GM19463 (cell line): ENCODE measurements around the gene NOMO2.
A peak's percentile ranks its signal among the peaks of the same experiment; 100 is the strongest.
"Not testable (repeated sequence)": the region's sequence is repeated elsewhere in the genome, so short reads cannot be mapped to it uniquely, and the experiment has no call there.

ENCODE experiments used
- ATAC-seq: cut with Tn5 transposase; IDR thresholded peaks from one replicate; pipeline ENCODE4 v1.9.1; 2021; ENCODE audit warnings: mild to moderate bottlenecking, moderate library complexity; ENCODE audit not compliant: unreplicated experiment

NOMO2 gene

DNA sequence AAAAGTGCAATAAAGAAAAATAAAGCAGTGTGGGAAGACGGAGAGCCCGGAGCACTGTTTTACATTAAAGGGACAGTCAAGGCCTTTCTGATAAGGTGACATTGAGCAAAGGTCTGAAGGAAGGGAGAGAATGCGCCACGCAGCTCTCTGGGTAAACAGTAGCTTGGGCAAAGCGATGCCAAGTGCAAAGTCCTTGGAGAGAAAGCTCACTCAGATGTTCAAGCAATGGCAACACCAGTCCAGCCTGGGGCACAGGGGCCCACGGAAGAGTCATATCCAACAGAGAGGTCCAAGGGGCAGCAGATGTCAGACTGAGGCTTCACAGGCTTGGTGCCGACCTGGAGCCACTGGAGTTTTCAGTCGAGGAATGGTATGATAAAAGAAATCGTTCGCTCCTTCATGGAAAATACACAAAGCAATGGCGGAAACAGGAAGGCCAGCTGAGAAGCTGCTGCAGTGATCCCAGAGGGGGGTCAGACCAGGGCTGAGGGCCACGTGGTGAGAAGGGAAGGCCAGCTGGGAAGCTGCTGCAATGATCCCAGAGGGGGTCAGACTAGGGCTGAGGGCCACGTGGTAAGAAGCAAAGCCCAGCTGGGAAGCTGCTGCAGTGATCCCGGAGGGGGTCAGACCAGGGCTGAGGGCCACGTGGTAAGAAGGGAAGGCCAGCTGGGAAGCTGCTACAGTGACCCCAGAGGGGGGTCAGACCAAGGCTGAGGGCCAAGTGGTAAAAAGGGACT lies 40.3 kb downstream of the NOMO2 start:
- not testable (repeated sequence) for ATAC-seq

GRCh38 chr16:18518536-18519283 lies 43.2 kb downstream of the NOMO2 start:
- not testable (repeated sequence) for ATAC-seq

DNA sequence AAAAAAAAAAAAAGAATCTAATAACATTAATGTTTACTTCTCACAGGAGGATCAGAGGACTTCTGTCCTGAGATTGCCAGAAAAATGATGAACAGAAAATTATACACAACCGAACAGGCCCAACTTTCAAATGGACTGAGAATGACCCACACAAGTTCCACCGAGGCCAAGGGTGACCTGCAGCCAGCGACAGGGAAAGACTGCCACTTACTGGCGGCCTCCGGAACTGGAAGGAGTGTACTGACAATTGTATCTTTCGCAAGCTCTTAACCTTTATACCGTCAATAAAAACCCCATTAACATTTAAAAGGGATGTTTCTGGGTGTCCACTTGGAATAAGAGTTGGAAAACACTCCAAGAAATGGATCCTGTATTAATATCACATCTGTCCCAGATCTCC lies 63.5 kb downstream of the NOMO2 start:
- ATAC-seq, result not testable (repeated sequence)

DNA sequence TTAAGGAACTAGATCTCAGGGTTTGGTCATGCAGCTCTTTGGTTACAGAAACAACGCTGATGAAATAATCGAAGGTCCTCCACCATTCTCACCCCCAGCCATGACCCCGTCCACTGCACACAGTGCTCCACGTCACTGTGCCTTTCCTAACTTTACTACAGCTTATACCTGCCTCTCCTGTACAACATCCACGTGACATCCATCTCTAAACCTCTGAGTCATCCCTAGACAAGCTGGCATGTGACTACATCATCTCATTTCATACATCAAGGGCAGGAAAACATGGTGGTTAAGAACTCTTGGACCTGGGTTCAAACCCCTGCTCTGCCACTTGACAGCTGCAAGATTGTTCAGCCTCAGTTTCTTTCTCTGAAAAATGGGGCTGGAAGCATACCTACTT lies 64.9 kb downstream of the NOMO2 start:
- ATAC-seq, result not testable (repeated sequence)

GRCh38 chr16:18492118-18492897 lies 69.6 kb downstream of the NOMO2 start:
- not testable (repeated sequence) for ATAC-seq

- not testable (repeated sequence) for ATAC-seq
Observed at GRCh38 chr16:18436025-18436424, 125.9 kb downstream of the NOMO2 start.

DNA sequence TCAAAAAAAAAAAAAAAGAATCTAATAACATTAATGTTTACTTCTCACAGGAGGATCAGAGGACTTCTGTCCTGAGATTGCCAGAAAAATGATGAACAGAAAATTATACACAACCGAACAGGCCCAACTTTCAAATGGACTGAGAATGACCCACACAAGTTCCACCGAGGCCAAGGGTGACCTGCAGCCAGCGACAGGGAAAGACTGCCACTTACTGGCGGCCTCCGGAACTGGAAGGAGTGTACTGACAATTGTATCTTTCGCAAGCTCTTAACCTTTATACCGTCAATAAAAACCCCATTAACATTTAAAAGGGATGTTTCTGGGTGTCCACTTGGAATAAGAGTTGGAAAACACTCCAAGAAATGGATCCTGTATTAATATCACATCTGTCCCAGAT lies 146.1 kb downstream of the NOMO2 start:
- not testable (repeated sequence) for ATAC-seq

GRCh38 chr16:18409532-18410293 lies 152.2 kb downstream of the NOMO2 start:
- not testable (repeated sequence) for ATAC-seq

DNA sequence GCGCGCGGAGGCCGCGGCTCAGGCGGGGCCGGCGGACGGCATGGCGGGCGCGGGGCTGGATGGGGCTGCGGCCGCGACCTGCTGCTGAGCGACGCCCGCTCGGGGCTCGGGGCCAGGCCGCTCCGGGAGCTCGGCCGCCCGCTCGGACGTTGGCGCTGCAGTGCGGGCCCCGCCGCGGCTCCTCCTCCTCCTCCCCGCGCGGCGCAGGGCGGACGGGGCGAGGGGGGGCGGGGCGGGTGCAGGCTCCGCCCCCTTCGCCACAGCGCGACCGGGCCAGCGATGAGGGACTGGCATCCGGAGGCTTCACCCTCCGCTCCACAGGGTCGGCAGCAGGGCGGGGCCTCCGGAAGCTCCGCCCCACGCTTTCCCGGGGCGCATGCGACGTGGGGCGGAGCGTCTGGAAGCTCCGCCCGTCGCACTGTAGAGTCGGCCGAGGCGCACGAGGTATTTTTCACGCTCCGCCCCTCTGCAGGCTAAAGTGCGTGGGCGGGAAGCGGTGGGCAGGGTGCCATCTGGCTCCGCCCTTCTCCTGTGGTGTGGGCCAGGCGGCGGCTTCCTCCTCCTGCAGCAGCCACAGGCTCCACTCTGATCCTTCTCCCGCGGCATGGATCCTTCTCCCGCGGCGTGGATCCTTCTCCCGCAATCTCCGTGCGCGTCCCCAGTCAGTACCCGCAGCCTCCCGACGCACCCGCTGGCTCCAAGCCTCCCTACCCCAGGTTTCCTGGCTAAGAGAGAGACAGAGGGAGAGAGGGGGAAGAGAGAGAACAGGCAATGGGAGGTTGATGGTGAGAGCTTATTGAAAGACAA lies 159.8 kb downstream of the NOMO2 start:
- peak; percentile 47 for ATAC-seq

- not testable (repeated sequence) for ATAC-seq
Observed at GRCh38 chr16:18401159-18401558, 160.7 kb downstream of the NOMO2 start.

- ATAC-seq, result not testable (repeated sequence)
Observed at GRCh38 chr16:18394363-18394762, 167.5 kb downstream of the NOMO2 start.

DNA sequence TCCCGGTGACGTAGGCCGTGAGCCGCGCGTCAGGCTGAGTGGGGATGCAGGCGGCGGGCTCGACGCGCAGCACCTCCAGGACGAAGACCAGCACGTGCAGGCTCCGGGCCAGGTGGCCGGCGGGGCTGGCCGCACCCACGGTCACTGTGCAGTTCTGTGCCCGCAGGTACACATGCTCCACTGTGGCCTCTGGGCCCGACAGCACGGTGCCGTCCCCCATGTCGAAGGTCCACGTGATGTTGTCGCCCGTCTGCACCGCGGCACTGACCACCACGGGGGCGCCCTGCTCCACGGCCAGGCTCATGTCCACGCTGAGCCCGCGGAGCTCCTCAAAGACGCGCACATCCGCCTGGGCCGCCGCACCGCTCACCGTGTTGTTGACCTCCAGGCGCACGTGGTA lies 174.1 kb downstream of the NOMO2 start:
- ATAC-seq, result not testable (repeated sequence)

- not testable (repeated sequence) for ATAC-seq
Observed at GRCh38 chr16:18386517-18386916, 175.4 kb downstream of the NOMO2 start.

- not testable (repeated sequence) for ATAC-seq
Observed at GRCh38 chr16:18385285-18385684, 176.6 kb downstream of the NOMO2 start.

- not testable (repeated sequence) for ATAC-seq
Observed at GRCh38 chr16:18384869-18385268, 177.0 kb downstream of the NOMO2 start.

DNA sequence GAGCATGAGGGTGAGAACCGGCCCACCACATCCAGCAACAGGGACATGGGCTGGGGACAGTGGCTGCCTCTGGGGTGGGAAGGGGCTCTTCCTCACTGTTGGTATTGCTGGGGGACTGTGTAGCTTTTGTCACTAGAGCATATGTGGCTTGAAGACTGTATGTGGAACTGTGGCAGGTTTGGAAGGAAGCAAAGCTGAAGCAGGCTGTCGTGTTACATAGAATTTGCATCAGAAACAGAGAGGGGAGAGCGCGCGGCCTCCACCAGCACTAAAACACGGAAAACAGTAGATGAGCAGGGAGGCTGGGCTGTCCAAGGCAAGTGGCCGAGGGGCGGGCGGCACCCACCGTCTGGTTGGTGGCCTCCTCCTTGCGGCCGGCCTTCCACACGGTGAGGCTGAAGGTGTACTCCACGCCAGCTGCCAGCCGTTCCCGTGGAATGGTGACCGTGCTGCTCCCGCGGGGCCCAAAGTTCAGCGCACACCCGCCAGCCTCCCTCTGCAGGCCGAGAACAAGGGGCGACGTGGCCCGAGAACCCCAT lies 177.7 kb downstream of the NOMO2 start:
- not testable (repeated sequence) for ATAC-seq

- ATAC-seq, result not testable (repeated sequence)
Observed at GRCh38 chr16:18382696-18383095, 179.2 kb downstream of the NOMO2 start.
